ENCODE results near the gene PGLYRP1. TPM values are rescaled to one million over a fixed set of nuclear protein-coding genes. Genes with fewer than 3 reads are reported as not detected.

The PGLYRP1 gene
- total RNA-seq, 1 experiment from 2014 or later: not detected

DNA sequence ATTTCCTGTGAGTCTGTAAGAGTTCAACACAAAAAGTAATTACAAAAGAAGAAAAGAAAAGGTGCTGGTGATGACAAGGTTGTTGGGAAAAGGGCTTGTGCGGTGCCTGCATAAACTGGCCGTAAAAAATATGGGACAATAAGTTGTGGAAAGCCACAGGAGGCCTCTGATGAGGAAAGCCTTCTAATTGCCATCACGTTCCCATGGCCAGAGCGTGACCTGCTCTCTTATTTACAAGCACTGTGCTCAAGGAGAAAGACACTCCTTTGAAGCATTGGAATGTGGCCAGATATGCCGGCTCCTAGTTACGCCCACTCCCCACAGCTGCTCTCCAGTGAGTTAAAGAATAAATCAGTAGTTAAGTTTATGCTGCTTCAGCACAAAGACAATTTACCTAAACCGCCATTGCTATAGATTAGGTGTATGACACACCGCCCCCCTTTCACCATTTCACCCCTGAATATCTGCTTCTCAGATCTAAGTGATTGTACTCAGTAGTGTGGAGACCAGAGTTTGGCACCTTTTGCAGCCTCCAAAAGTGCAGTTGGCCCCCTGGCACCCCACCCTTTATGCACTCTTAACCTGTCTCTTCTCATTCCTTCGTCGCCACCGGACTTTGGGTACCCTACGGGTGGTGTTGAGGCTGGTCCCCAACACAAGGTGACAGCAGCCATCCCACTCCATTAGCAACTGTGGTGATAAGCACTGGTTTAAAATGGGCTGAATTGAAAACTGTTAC, 8.1 kb upstream of the PGLYRP1 start:
- BruUV-seq (replicated peaks): no TSS peak
- DNase-seq (ENCODE audit: low read depth, low spot score) (no peak), ATAC-seq (no peak)
- intact Hi-C loops (cut with micrococcal nuclease; ENCODE audit: unreplicated experiment) (no loop called here), in situ Hi-C loops (cut with HindIII; ENCODE audit: low pct_unique_long_range_greater_than_20kb, low sequenced_read_pairs) (no loop called here)
- H3K4me3 ChIP-seq (ENCODE audit: low read depth in 2 of 2, low read length in 2 of 2): no peak overlapping the region
- no peaks in the 10 kb centered on the region for H3K27me3 ChIP-seq (ENCODE audit: control insufficient read depth, insufficient read depth, low read length)
- TF ChIP-seq SIN3A (IDR thresholded peaks at IDR 0.05; ENCODE audit: borderline replicate concordance, insufficient read depth, low read depth, low read length): no peak
- TF ChIP-seq POLR2AphosphoS5 (IDR thresholded peaks at IDR 0.05; ENCODE audit: low read depth, low read length): no peak
- TF ChIP-seq, protein P1, sequence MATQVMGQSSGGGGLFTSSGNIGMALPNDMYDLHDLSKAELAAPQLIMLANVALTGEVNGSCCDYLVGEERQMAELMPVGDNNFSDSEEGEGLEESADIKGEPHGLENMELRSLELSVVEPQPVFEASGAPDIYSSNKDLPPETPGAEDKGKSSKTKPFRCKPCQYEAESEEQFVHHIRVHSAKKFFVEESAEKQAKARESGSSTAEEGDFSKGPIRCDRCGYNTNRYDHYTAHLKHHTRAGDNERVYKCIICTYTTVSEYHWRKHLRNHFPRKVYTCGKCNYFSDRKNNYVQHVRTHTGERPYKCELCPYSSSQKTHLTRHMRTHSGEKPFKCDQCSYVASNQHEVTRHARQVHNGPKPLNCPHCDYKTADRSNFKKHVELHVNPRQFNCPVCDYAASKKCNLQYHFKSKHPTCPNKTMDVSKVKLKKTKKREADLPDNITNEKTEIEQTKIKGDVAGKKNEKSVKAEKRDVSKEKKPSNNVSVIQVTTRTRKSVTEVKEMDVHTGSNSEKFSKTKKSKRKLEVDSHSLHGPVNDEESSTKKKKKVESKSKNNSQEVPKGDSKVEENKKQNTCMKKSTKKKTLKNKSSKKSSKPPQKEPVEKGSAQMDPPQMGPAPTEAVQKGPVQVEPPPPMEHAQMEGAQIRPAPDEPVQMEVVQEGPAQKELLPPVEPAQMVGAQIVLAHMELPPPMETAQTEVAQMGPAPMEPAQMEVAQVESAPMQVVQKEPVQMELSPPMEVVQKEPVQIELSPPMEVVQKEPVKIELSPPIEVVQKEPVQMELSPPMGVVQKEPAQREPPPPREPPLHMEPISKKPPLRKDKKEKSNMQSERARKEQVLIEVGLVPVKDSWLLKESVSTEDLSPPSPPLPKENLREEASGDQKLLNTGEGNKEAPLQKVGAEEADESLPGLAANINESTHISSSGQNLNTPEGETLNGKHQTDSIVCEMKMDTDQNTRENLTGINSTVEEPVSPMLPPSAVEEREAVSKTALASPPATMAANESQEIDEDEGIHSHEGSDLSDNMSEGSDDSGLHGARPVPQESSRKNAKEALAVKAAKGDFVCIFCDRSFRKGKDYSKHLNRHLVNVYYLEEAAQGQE (IDR thresholded peaks at IDR 0.05; ENCODE audit: insufficient read depth in 1 of 2, low read depth in 2 of 2, low read length in 1 of 2): no peak
- no peak for TF ChIP-seq CTCF (IDR thresholded peaks at IDR 0.05)
- no peak for TF ChIP-seq TCF7L2 (IDR thresholded peaks at IDR 0.05; ENCODE audit: low read depth, low read length)
- POLR2A ChIA-PET: no interaction called here
- H3K4me1 ChIP-seq (ENCODE audit: control insufficient read depth, insufficient read depth, low read length): no peaks in the 10 kb centered on the region
- CTCF ChIA-PET: no interaction called here
- no peak overlapping the region for H3K27ac ChIP-seq (ENCODE audit: low read length)
- H3K9me3 ChIP-seq (ENCODE audit: control insufficient read depth, insufficient read depth, low read depth, low read length): no peaks in the 10 kb centered on the region
- no peaks in the 10 kb centered on the region for H3K36me3 ChIP-seq (ENCODE audit: control insufficient read depth, insufficient read depth, low read length)

DNA sequence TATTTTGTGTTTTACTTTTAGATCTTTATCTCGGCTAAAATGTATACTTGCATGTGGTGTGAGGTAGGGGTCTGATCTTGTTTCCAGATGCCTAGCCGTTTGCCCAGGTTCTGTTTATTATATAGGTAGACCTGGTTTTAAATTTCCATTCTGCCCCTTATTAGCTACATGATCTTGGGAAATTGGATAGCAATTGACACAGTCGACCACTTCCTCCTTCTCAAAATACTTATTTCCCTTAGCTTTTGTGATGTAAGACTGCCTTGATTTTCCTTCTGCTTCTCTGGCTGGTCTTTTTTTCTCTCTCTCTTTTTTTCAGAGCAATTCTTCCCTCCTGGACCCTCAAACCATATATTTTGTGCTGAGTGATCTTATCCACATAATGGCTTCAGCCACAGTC, 3.0 kb upstream of the PGLYRP1 start:
- DNase-seq (ENCODE audit: low read depth, low spot score) (no peak), ATAC-seq (no peak)
- no peak overlapping the region for H3K4me3 ChIP-seq (ENCODE audit: low read depth in 2 of 2, low read length in 2 of 2)
- ChIA-PET CTCF (interaction anchor here (0.6 kb wide), 1 partner anchor 54 kb away, joined by 4 read pairs; no protein-coding TSS in a partner anchor), POLR2A (no interaction called here)
- H3K27me3 ChIP-seq (ENCODE audit: control insufficient read depth, insufficient read depth, low read length): no peaks in the 10 kb centered on the region
- H3K4me1 ChIP-seq (ENCODE audit: control insufficient read depth, insufficient read depth, low read length): no peaks in the 10 kb centered on the region
- BruUV-seq (replicated peaks): no TSS peak
- no peak for TF ChIP-seq CTCF (IDR thresholded peaks at IDR 0.05)
- TF ChIP-seq TCF7L2 (IDR thresholded peaks at IDR 0.05; ENCODE audit: low read depth, low read length): no peak
- TF ChIP-seq, protein P1 (IDR thresholded peaks at IDR 0.05; ENCODE audit: insufficient read depth in 1 of 2, low read depth in 2 of 2, low read length in 1 of 2): no peak
- no peak for TF ChIP-seq POLR2AphosphoS5 (IDR thresholded peaks at IDR 0.05; ENCODE audit: low read depth, low read length)
- TF ChIP-seq SIN3A (IDR thresholded peaks at IDR 0.05; ENCODE audit: borderline replicate concordance, insufficient read depth, low read depth, low read length): no peak
- intact Hi-C loops (cut with micrococcal nuclease; ENCODE audit: unreplicated experiment): loop anchor here (5.0 kb wide), 1 partner anchor 241 kb away; no protein-coding TSS in a partner anchor
- no peaks in the 10 kb centered on the region for H3K9me3 ChIP-seq (ENCODE audit: control insufficient read depth, insufficient read depth, low read depth, low read length)
- no peak overlapping the region for H3K27ac ChIP-seq (ENCODE audit: low read length)
- in situ Hi-C loops (cut with HindIII; ENCODE audit: low pct_unique_long_range_greater_than_20kb, low sequenced_read_pairs): no loop called here
- H3K36me3 ChIP-seq (ENCODE audit: control insufficient read depth, insufficient read depth, low read length): no peaks in the 10 kb centered on the region
